Measurements from ENCODE around the gene COL26A1.

The COL26A1 gene

GRCh38 chr7:101547022-101547915 lies 184.6 kb downstream of the COL26A1 start:
- Histone ChIP-seq H3K4me3 (ENCODE audit: low read depth in 1 of 2, low read length in 2 of 2) (no peak overlapping the region), H3K9me3 (ENCODE audit: control insufficient read depth in 1 of 2, low read length in 2 of 2) (no peaks in the 10 kb centered on the region), H3K27me3 (ENCODE audit: control insufficient read depth in 1 of 2, insufficient read depth in 2 of 2, low read length in 2 of 2) (peaks cover 0 to 5% of the 10 kb centered on the region in 2 donors), H3K9ac (ENCODE audit: low read depth in 1 of 2, low read length in 2 of 2) (no peak overlapping the region), H3K27ac (ENCODE audit: low read depth, low read length) (no peak overlapping the region), H3K4me1 (ENCODE audit: control insufficient read depth in 1 of 2, insufficient read depth in 2 of 2, low read length in 2 of 2) (no peaks in the 10 kb centered on the region), H3K36me3 (ENCODE audit: control insufficient read depth in 1 of 2, insufficient read depth in 2 of 2, low read length in 2 of 2) (no peaks in the 10 kb centered on the region)

GRCh38 chr7:101547916-101548661 lies 185.4 kb downstream of the COL26A1 start:
- H3K9ac ChIP-seq (ENCODE audit: low read depth in 1 of 2, low read length in 2 of 2): no peak overlapping the region
- no peak overlapping the region for H3K27ac ChIP-seq (ENCODE audit: low read depth, low read length)
- H3K36me3 ChIP-seq (ENCODE audit: control insufficient read depth in 1 of 2, insufficient read depth in 2 of 2, low read length in 2 of 2): no peaks in the 10 kb centered on the region
- H3K27me3 ChIP-seq (ENCODE audit: control insufficient read depth in 1 of 2, insufficient read depth in 2 of 2, low read length in 2 of 2): no peaks in the 10 kb centered on the region
- H3K4me1 ChIP-seq (ENCODE audit: control insufficient read depth in 1 of 2, insufficient read depth in 2 of 2, low read length in 2 of 2): no peaks in the 10 kb centered on the region
- H3K9me3 ChIP-seq (ENCODE audit: control insufficient read depth in 1 of 2, low read length in 2 of 2): no peaks in the 10 kb centered on the region
- no peak overlapping the region for H3K4me3 ChIP-seq (ENCODE audit: low read depth in 1 of 2, low read length in 2 of 2)

- Histone ChIP-seq H3K4me3 (ENCODE audit: low read depth in 1 of 2, low read length in 2 of 2) (no peak overlapping the region), H3K27ac (ENCODE audit: low read depth, low read length) (no peak overlapping the region), H3K9ac (ENCODE audit: low read depth in 1 of 2, low read length in 2 of 2) (no peak overlapping the region), H3K4me1 (ENCODE audit: control insufficient read depth in 1 of 2, insufficient read depth in 2 of 2, low read length in 2 of 2) (no peaks in the 10 kb centered on the region), H3K9me3 (ENCODE audit: control insufficient read depth in 1 of 2, low read length in 2 of 2) (no peaks in the 10 kb centered on the region), H3K36me3 (ENCODE audit: control insufficient read depth in 1 of 2, insufficient read depth in 2 of 2, low read length in 2 of 2) (no peaks in the 10 kb centered on the region), H3K27me3 (ENCODE audit: control insufficient read depth in 1 of 2, insufficient read depth in 2 of 2, low read length in 2 of 2) (no peaks in the 10 kb centered on the region)
Measured at GRCh38 chr7:101549734-101550133, 187.1 kb downstream of the COL26A1 start.

GRCh38 chr7:101550641-101551541 lies 188.2 kb downstream of the COL26A1 start:
- H3K9ac ChIP-seq (ENCODE audit: low read depth in 1 of 2, low read length in 2 of 2): no peak overlapping the region
- H3K36me3 ChIP-seq (ENCODE audit: control insufficient read depth in 1 of 2, insufficient read depth in 2 of 2, low read length in 2 of 2): no peaks in the 10 kb centered on the region
- H3K9me3 ChIP-seq (ENCODE audit: control insufficient read depth in 1 of 2, low read length in 2 of 2): no peaks in the 10 kb centered on the region

GRCh38 chr7:101553018-101553770 lies 190.5 kb downstream of the COL26A1 start:
- Histone ChIP-seq H3K36me3 (ENCODE audit: control insufficient read depth in 1 of 2, insufficient read depth in 2 of 2, low read length in 2 of 2) (no peaks in the 10 kb centered on the region), H3K27ac (ENCODE audit: low read depth, low read length) (no peak overlapping the region), H3K27me3 (ENCODE audit: control insufficient read depth in 1 of 2, insufficient read depth in 2 of 2, low read length in 2 of 2) (no peaks in the 10 kb centered on the region), H3K4me1 (ENCODE audit: control insufficient read depth in 1 of 2, insufficient read depth in 2 of 2, low read length in 2 of 2) (no peaks in the 10 kb centered on the region), H3K9ac (ENCODE audit: low read depth in 1 of 2, low read length in 2 of 2) (no peak overlapping the region), H3K4me3 (ENCODE audit: low read depth in 1 of 2, low read length in 2 of 2) (no peak overlapping the region), H3K9me3 (ENCODE audit: control insufficient read depth in 1 of 2, low read length in 2 of 2) (no peaks in the 10 kb centered on the region)

More at GRCh38 chr7:101550641-101551541, 188.2 kb downstream of the COL26A1 start:
- Histone ChIP-seq H3K27me3 (ENCODE audit: control insufficient read depth in 1 of 2, insufficient read depth in 2 of 2, low read length in 2 of 2) (no peaks in the 10 kb centered on the region), H3K4me1 (ENCODE audit: control insufficient read depth in 1 of 2, insufficient read depth in 2 of 2, low read length in 2 of 2) (no peaks in the 10 kb centered on the region), H3K27ac (ENCODE audit: low read depth, low read length) (no peak overlapping the region), H3K4me3 (ENCODE audit: low read depth in 1 of 2, low read length in 2 of 2) (no peak overlapping the region)

GRCh38 chr7:101553771-101554445 lies 191.2 kb downstream of the COL26A1 start:
- Histone ChIP-seq H3K4me1 (ENCODE audit: control insufficient read depth in 1 of 2, insufficient read depth in 2 of 2, low read length in 2 of 2) (no peaks in the 10 kb centered on the region), H3K27me3 (ENCODE audit: control insufficient read depth in 1 of 2, insufficient read depth in 2 of 2, low read length in 2 of 2) (no peaks in the 10 kb centered on the region), H3K36me3 (ENCODE audit: control insufficient read depth in 1 of 2, insufficient read depth in 2 of 2, low read length in 2 of 2) (no peaks in the 10 kb centered on the region), H3K27ac (ENCODE audit: low read depth, low read length) (no peak overlapping the region), H3K9ac (ENCODE audit: low read depth in 1 of 2, low read length in 2 of 2) (no peak overlapping the region), H3K4me3 (ENCODE audit: low read depth in 1 of 2, low read length in 2 of 2) (no peak overlapping the region), H3K9me3 (ENCODE audit: control insufficient read depth in 1 of 2, low read length in 2 of 2) (no peaks in the 10 kb centered on the region)

GRCh38 chr7:101554584-101555268 lies 192.1 kb downstream of the COL26A1 start:
- H3K9me3 ChIP-seq (ENCODE audit: control insufficient read depth in 1 of 2, low read length in 2 of 2): no peaks in the 10 kb centered on the region
- H3K27ac ChIP-seq (ENCODE audit: low read depth, low read length): no peak overlapping the region
- H3K36me3 ChIP-seq (ENCODE audit: control insufficient read depth in 1 of 2, insufficient read depth in 2 of 2, low read length in 2 of 2): no peaks in the 10 kb centered on the region
- H3K27me3 ChIP-seq (ENCODE audit: control insufficient read depth in 1 of 2, insufficient read depth in 2 of 2, low read length in 2 of 2): no peaks in the 10 kb centered on the region
- H3K9ac ChIP-seq (ENCODE audit: low read depth in 1 of 2, low read length in 2 of 2): no peak overlapping the region
- no peak overlapping the region for H3K4me3 ChIP-seq (ENCODE audit: low read depth in 1 of 2, low read length in 2 of 2)
- H3K4me1 ChIP-seq (ENCODE audit: control insufficient read depth in 1 of 2, insufficient read depth in 2 of 2, low read length in 2 of 2): no peaks in the 10 kb centered on the region

GRCh38 chr7:101555269-101555920 lies 192.7 kb downstream of the COL26A1 start:
- Histone ChIP-seq H3K4me1 (ENCODE audit: control insufficient read depth in 1 of 2, insufficient read depth in 2 of 2, low read length in 2 of 2) (no peaks in the 10 kb centered on the region), H3K36me3 (ENCODE audit: control insufficient read depth in 1 of 2, insufficient read depth in 2 of 2, low read length in 2 of 2) (no peaks in the 10 kb centered on the region), H3K27ac (ENCODE audit: low read depth, low read length) (no peak overlapping the region), H3K4me3 (ENCODE audit: low read depth in 1 of 2, low read length in 2 of 2) (no peak overlapping the region), H3K27me3 (ENCODE audit: control insufficient read depth in 1 of 2, insufficient read depth in 2 of 2, low read length in 2 of 2) (no peaks in the 10 kb centered on the region), H3K9me3 (ENCODE audit: control insufficient read depth in 1 of 2, low read length in 2 of 2) (no peaks in the 10 kb centered on the region), H3K9ac (ENCODE audit: low read depth in 1 of 2, low read length in 2 of 2) (no peak overlapping the region)
